HG02759 (cell line): ENCODE measurements around the gene ARHGEF12.

Source experiments
- ATAC-seq: cut with Tn5 transposase; IDR thresholded peaks from one replicate; pipeline ENCODE4 v1.9.1; 2021; ENCODE audit warnings: mild to moderate bottlenecking, moderate library complexity; ENCODE audit not compliant: unreplicated experiment

ARHGEF12 gene

DNA sequence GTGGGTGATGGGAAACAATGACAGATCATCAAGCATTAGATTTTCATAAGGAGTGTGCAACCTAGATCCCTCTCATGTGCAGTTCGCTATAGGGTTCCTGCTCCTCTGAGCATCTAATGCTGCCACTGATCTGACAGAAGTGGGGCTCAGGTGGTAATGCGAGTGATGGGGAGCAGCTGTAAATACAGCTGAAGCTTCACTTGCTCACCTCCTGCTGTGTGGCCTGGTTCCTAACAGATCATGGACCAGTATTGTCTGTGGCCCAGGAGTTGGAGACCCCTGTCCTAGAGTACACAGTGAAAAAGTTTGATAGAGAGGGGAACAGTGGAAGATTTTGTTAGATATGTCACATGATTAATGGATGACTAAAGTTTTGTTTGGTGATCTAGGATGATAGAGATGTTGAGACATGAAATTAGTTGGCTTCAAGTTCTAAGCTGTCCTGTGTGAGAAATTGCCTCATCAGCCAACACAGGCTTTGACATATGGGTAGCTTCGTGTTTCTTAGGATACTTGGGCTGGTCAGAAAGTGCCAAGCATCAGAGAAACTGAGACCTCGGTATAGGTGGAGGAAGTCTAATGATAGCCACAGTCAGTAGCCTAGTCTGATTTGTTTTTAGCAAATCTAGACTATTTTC is 47.4 kb downstream of the ARHGEF12 start:
- ATAC-seq, result no peak

GRCh38 chr11:120384476-120384875 is 48.3 kb downstream of the ARHGEF12 start:
- ATAC-seq, result no peak

- no peak for ATAC-seq
Observed at GRCh38 chr11:120385110-120385509, 48.9 kb downstream of the ARHGEF12 start.

DNA sequence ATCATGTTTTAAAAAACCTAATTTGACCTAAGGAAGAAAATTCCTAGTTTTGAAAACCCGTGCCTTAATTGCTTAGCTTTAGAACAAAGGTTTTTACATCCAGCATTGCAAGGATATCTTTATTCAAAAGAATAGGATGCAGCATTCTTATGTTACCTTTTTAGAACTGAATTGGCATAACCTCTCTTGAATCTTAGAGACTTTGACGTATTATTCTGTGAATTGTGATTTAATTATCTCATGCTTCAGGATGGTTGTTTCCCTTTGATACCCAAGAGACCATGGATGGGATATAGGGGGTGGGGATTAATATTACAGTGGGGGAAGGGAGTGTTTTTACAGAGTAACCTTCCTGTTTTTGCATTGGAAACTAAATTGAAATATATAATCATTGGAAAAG is 49.4 kb downstream of the ARHGEF12 start:
- no peak for ATAC-seq

DNA sequence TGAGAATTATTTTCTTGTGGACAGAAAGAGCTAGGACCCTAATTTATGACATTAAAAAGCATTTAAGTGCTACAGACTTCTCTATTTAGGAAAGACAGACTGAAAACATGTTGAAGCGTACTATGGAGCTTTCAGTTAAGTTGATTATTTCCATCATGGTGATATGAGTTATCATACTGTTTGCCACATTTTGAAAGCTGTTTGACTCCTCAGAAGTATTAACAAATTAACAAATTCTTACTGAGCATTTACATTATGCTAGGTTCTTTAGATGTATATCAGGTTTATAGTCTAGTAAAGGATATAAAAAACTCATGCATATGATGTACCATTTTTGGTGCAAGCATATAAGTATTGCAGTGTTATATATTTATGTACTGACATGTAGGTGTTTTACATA is 50.1 kb downstream of the ARHGEF12 start:
- no peak for ATAC-seq

- ATAC-seq, result no peak
Observed at GRCh38 chr11:120386774-120387371, 50.7 kb downstream of the ARHGEF12 start.

DNA sequence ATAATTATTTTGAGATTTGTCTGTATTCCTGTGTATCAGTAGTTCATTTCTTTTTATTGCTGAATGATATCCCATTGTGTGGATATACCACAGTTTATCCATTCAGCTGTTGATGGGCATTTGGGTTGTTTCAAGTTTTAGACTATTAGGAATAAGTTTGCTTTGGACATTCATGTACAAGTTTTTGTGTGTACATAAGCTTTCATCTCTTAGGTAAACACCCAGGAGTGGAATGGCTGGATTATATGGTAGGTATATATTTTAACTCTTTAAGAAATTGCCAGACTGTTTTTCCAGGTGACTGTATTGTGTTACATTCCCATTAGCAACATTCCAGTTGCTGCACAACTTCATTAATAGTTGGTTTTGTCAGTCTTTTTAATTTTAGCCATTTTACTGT is 52.0 kb downstream of the ARHGEF12 start:
- no peak for ATAC-seq

DNA sequence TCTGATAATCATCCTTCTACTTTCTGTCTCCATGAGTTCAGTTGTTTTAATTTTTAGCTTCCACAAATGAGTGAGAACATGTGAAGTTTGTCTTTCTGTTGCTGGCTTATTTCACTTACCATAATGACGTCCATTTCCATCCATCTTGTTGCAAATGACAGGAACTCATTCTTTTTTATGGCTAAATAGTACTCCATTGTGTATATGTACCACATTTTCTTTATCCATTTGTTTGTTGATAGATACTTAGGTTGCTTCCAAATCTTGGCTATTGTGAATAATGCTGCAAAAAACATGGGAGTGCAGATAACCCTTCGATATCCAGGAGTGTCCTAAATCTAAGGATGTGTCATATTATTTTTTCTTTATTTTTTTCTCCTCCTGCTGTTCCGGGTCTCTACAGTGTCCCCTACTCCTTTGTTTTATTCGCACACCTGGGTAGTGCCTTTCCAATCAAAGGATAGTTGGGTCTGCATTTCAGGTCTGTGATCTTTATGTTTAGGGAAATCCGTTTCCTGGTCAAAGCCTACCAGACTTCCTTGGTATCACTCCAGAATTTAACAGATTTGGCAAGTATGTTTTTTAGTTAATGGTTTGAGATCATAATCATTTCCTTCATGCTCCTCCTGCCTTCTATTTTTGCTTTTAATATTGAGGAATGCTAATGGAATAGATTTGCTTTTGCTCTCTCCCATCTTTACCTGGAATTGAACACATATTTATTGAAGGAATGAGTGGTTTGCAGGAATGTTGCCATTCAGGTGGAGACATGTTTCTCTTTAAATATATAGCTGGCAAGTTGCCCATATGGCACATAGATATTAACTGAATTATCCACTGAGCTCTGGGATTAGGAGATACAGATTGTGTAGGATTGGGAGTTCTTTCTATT is 53.7 kb downstream of the ARHGEF12 start:
- no peak for ATAC-seq

DNA sequence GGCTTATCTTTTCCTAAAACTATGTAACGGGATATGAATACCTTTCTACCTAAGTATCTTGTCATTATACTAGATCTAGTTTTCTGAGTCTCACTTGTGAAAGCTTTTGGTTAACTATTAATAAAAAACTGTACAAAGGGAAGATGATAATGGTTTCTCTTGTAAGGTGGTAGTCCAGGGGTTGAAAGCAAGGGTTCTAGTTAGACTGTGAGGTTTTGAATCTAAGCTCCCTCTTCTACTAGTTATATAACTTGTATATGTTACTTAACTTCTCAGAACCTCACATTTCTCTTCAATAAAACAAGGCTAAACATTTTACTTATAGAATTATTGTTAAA is 54.3 kb downstream of the ARHGEF12 start:
- ATAC-seq, result no peak

GRCh38 chr11:120391292-120391691 is 55.1 kb downstream of the ARHGEF12 start:
- no peak for ATAC-seq

- ATAC-seq, result no peak
Observed at GRCh38 chr11:120391854-120392253, 55.6 kb downstream of the ARHGEF12 start.

- ATAC-seq, result no peak
Observed at GRCh38 chr11:120392314-120392713, 56.1 kb downstream of the ARHGEF12 start.

GRCh38 chr11:120392793-120393192 is 56.6 kb downstream of the ARHGEF12 start:
- no peak for ATAC-seq

- no peak for ATAC-seq
Observed at GRCh38 chr11:120394119-120394518, 57.9 kb downstream of the ARHGEF12 start.

DNA sequence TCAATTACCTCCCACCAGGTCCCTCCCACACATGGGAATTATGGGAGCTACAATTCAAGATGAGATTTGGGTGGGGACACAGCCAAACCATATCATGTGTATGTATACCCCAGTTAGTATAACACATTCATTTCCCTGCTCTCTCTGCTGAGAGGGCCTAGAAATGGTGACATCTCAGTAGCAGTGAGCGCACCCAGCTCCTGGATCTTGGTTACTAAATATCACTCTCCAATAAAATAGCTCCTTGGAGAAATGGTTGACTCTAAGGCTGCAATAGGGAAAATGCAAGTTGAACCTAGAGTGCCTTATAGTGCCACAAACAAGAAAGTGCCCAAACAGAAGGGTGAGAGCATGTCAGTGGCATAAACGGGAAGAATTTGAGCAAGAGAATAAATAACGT is 59.6 kb downstream of the ARHGEF12 start:
- ATAC-seq, result no peak

- no peak for ATAC-seq
Observed at GRCh38 chr11:120398132-120398531, 61.9 kb downstream of the ARHGEF12 start.

GRCh38 chr11:120399307-120399706 is 63.1 kb downstream of the ARHGEF12 start:
- no peak for ATAC-seq

GRCh38 chr11:120400564-120401364 is 64.6 kb downstream of the ARHGEF12 start:
- no peak for ATAC-seq

GRCh38 chr11:120401506-120401905 is 65.3 kb downstream of the ARHGEF12 start:
- ATAC-seq, result no peak

GRCh38 chr11:120403966-120404365 is 67.8 kb downstream of the ARHGEF12 start:
- no peak for ATAC-seq

- no peak for ATAC-seq
Observed at GRCh38 chr11:120404495-120404894, 68.3 kb downstream of the ARHGEF12 start.
